CD4-positive, alpha-beta T cell treated with Interleukin-17A for 4 hours (primary cell): ENCODE results near the gene SLC35C1.

Experiments
- DNase-seq: peaks from one replicate; pipeline ENCODE4 v3.0.0-alpha.2; 2020; ENCODE audit warnings: mixed read lengths

SLC35C1 gene

DNA sequence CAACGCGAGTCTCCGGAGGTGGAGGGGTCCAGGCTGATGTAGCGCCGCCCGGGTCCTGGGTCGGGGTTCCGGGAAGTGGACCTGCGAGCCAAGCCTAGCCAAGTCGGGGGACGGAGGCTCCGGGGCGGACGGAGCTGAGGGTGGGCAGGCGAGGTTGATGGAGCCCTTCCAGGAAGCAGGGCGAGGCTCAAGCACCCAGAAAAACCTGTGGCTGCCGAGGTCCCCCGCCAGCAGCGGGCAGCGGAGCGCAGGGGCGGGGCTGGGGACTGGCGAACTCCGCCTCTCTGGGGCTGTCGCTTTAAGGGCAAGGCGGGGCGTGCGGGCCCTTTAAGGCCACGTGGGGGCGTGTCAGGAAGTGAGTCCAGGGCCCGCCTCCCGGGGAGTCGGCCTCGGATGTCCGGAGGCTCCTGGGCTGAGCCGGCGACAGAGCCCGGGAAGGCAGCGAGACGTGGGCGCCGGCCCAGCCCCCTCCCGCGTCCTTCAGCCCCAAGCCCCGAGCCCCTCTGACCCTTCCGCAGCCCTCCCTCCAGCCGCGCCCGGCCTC is at the start of gene SLC35C1:
SLC35C1 (plus strand) TSS at position 389 of the 544 bp plus-strand sequence. CDS start 653 bp downstream, outside the sequence.
- peak; percentile 98 for DNase-seq

DNA sequence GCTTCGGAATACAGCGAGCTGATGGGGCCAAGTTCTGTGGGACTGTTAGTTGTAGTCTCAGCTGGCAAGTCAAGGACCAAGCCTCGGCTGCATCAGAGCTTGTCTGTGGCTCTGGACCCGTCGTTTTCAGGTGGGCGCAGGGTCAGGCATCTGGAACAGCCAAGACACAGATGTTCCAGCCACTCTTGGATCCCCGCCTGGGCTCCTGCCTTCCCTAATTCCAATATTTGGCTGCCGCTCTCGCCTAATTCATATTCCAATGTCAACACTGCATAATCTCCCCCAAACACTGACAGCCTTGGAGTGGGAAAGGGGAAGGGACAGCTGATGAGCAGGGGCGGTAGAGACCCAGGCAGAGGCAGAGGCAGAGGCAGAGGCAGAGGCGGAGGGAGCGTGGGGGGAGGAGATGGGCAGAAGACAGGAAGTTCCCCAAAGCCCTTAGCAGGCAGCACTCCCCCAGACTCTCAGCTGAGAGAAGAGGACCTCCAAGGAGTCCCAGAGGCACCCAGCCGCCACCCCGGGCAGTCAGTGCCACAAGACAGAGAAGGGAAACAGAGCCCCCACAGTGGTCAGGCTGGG is 49.6 kb upstream of the SLC35C1 start:
- no peak for DNase-seq

DNA sequence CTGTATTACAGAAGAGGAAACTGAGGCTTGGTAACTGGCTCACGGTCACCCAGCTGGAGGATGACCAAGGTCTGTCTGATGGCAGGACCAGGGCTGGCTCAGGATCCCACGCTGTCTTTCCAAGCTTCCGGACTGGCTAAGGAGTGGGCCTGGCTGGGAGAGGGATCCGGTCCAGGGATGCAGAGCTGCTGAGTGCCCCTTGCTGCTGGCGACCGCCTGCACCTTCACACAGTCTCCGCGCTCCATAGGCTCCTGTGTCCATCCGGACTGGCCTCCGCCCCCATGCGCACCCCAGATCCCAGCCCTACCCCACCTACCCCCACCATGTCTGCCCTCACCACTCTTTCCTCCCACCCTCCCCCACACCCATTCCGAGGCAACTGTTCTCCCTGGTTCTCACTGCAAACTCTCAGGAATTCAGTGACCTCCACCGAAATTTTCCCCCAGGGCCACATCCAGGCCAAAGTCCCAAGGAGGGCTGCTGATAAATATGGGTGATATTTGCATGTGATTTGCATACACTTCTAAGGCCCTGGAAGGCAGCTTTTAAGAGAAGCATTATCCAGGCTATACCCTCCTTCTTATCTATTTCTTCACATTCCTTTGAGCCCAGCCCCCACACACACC is 48.5 kb upstream of the SLC35C1 start:
- DNase-seq = no peak

DNA sequence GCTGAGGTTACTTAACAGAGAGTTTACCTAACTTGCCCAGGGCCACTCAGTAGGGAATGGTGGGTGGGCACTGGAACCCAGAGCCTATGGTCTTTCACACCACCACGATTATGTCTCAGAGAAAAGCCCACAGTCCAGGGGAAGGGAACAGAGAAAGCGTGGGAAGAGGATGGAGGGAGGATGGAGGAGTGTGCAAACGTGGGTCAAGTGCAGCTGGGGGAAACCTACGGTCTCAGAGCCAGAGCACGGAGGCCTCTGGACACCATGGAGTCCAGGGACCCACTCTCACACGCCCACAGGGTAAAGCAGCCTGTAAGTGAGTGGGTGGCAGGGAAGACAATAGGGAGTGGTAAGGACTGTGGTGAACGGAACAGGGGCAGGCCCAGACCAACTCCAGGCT is 47.3 kb upstream of the SLC35C1 start:
- DNase-seq = no peak

DNA sequence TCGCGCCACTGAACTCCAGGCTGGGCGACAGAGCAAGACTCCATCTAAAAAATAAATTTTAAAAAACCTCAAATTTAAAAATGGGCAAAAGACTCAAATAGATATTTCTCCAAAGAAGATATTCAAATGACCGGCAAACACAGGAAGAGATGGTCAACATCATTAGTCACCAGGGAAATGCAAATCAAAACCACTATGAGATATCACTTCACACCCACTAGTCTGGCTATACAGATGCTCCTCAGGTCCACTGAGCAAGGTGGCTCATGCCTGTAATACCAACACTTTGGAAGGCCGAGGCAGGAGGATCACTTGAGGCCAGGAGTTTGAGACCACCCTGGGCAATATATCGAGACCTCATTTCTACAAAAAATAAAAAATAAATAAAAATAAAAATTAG is 43.3 kb upstream of the SLC35C1 start:
- DNase-seq = no peak

DNA sequence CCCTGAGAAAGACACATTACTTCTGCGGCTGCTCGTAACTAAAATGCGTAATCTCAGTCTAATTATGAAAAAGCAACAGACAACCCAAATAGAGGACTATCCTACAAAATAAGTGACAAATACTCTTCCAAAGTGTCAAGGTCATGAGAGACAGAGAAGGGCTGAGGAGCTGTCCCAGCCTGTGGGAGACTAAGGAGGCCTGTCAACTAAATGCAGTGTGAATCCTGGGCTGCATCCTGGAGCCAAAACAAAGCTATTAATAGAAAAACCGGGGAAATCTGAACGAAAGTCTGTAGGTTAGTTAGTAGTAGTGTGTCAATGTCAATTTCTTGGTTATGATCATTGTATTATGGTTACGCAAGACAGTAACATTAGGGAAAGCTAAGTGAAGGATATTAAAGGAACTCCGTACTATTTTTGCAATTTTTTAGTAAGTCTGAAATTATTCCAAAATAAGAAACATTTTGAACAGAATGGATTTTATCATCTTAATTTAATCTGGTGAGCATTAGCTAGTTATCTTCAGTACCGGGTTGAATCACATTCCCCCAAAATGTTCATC is 39.8 kb upstream of the SLC35C1 start:
- no peak for DNase-seq

DNA sequence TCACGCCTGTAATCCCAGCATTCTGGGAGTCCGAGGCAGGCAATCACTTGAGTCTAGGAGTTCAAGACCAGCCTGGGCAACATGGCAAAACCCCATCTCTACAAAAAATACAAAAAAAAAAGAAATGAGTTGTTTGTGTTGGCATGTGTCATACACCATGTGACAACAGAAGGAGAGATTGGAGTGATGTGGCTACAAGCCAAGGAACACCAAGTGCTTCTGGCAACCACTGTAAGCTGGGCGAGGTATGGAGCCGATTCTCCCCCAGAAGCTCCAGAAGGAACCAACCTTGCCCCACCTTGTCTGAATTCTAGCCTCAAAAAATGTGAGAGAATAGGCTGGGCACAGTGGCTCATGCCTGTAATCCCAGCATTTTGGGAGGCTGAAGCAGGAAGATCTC is 39.1 kb upstream of the SLC35C1 start:
- DNase-seq = no peak

DNA sequence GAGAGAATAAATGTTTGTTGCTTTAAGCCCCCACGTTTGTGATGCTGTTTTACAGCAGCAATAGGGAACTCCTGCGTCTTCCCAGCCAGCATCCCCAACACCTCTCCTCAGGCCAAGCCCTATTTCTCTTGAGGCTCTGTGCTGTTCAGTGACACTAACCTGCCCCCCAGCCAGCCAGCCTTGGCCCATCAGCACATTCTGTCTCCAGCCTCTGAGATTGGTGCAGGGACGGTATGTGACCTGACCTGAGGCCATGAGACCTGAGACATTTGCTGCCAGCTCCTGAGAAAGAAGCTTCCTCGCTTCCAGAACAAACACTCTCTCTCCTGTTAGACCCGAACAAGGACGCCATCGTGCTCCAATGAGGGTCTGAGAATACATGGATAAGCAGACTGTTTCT is 38.5 kb upstream of the SLC35C1 start:
- no peak for DNase-seq

DNA sequence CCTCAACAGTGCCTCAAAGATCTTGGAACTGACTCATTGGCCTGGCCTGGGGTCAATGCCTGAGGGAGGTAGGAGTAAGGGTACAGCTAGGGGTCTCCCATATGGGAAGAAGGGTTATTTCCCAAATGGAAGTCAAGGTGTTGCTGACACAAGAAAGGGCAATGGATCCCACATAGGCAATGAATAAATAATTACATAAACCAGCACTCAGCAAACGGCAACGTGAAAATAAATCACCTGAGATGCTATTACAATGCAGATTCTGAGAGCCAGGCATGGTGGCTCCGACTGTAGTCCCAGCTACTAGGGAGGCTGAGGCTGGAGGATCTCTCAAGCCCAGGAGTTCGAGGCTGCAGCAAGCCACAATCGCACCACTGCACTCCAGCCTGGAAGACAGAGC is 36.5 kb upstream of the SLC35C1 start:
- DNase-seq = no peak

DNA sequence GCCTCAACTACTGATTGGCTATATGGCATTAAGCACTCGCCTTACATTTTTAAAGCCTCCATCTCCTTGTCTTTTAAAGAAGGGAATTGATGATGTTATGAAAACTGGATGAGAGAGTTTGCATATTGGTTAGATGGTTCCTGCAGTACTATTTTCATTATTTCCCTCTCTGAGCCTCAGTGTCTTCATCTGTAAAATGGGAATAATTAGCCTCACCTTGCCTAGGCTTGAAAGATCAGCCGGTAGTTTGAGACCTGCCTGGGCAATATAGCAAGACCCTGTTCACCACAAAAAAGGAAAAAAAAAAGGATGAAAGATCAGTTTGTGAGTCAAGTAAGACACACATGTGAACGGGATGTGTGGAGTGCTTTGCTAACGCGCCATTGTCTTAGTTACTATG is 35.0 kb upstream of the SLC35C1 start:
- no peak for DNase-seq

DNA sequence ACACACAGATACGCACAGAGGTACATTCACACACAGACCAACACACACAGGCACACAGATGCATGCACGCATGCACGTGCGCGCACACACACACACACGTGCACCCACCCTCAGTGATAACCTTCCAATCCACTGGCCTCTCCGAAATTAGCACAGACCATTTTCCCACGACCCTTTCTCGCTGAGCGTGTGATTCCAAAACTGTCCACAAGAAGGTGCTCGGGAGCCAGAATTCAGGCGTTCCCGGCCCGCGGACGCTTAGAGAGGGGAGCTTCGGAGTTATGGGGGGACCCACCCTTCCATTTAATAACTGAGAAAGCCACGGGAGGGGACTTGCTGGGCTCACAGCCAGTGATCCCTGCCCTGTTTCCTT is 33.8 kb upstream of the SLC35C1 start:
- DNase-seq = peak; percentile 75

DNA sequence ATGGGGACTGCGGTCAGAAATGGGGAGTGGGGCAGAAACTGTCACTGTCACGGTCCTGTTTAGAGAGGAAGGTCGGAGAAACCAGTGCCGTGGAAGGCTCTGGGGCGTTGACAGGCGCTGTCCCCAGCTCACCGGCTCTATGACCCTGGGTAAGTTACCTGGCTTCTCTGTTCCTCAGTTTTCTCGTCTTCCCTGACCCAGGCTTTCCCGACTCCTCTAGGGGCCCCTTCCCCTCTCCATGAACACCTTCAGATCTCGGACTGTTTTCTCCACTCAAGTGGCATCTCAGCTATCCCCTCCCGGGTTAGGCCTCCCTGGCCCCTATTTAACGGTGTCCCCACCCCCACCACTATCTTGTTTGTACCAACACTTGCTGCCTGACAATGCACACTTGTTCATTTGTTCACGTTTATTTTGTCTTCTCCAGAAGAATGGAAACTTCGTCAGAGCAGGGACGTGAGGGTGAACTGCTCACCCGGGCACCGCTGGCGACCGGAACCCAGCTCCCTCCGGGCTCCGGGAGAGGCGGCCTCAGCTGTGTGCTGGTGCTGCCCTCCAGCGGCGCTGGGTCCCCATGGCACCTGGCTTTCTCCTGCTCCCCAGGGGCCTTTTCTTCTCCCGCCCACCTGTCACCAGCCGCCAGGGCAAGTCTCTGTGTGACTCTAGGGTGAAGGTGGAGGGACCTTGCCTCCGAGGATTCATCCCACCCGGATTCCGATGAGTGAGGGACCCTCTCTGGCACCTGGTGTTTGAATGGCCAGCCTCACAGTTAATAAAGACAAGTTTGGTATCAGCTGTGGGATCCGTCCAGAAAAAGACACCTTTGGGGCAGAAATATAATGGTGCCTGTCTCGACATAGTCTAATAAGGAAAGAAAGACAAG is 33.1 kb upstream of the SLC35C1 start:
- peak; percentile 84 for DNase-seq

DNA sequence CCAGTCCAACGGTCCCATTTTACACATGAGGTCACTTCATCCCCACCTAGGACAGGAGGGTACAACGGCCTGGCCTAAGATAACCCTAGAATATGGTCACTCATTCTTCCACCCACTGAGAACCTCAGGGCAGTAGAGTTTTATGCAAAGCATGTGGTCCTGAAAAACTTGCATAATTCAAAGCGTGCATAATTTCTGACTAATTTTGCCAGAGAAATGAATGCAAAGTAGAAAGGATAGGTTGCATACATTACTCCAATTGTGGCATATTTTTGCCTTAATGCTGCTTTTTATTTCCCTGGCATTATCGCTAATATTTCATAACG is 32.5 kb upstream of the SLC35C1 start:
- DNase-seq = no peak

DNA sequence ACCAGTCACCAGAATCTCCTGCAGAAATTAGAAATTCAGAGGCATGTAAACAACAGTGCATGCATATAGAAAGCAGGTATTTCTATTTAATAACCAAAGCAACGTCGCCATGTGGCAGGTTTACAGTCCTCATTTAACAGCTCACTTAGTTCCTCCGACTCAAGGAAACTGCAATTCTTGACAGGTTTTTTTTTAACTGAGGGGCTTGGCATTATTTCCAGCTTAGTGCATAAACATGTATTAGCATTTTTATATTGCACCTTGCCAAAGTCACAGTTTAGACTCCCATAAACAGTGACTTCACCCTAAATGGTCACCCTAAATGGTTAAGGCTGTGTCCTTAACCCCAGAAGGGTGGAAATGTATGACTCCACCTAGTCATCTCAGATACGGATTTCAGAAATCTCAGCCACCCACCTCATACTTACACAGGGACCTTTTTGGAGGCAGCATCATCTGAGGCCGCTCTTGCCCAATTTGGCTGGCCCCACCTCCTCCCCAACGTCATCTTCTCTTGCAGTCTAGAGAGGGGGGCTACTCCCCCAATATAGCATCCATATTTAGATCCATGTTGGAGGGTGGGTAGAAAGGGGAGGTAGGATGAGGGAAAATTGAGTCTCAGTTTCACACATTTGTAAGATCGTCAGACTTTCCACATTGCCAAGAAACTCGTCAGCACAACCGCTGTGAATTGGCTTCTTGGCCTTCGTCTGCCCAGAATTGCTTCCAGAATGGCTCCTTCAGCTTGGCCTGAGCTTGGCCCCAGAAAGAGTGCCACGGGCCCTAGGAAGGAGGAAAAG is 31.8 kb upstream of the SLC35C1 start:
- no peak for DNase-seq

DNA sequence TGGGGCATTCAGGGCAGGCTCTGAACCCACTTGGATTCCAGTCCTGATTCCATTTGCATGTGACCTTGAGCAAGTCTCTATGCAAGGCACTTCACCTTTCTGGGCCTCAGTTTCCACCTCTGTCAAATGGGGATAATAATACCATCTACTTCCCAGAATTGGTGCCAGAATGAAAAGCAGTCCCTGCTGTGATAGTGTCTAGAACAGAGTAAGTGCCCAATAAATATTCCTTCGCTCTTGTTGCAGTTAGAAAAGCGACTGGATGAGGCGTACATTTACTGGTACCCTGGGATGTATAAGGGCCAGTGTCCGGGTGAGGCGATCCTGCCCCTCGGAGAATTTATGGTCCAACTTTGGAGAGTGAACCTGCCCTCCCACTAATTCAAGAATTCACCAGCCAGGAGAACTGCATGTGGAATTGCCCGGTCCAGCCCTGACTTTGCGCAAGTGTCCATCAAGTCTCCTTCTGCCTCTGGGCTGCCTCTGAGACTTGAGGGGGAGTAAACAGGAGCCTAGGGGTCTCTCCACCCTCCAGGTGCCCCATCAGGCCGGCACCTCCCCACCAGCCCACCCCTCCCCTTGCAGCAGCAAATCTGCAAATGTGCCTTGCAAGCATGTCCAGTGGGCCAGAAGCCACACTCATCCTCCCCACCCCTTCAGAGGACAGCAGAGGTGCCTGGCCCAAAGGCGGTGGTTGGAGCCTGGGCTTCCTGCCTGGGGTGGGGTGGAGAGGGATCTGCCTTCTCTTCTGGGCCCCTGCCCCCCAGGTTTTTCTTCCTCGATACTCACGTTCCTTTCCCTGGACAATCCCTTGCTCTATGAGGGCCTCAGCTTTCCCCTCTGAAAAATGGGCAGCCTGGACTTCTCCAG is 30.9 kb upstream of the SLC35C1 start:
- DNase-seq = no peak

DNA sequence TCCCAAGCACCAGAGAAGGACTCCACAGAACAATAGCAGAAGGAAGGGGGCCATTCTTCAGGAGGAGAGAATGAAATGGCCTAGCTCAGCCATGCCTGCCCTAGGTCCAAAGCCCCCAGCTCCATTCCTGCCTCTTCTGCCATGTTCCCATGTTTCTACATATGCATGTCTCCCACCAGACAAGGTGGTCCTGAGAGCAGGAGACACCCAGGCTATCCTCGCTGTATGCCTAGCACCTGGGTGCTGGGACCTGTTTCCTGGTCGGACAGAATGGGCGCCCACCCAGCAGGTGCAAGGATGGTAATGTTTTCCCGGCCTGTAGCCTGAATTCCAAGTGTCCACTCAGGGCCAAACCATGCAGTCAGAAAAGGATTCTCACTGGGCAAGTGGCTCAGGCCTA is 30.2 kb upstream of the SLC35C1 start:
- DNase-seq = no peak

DNA sequence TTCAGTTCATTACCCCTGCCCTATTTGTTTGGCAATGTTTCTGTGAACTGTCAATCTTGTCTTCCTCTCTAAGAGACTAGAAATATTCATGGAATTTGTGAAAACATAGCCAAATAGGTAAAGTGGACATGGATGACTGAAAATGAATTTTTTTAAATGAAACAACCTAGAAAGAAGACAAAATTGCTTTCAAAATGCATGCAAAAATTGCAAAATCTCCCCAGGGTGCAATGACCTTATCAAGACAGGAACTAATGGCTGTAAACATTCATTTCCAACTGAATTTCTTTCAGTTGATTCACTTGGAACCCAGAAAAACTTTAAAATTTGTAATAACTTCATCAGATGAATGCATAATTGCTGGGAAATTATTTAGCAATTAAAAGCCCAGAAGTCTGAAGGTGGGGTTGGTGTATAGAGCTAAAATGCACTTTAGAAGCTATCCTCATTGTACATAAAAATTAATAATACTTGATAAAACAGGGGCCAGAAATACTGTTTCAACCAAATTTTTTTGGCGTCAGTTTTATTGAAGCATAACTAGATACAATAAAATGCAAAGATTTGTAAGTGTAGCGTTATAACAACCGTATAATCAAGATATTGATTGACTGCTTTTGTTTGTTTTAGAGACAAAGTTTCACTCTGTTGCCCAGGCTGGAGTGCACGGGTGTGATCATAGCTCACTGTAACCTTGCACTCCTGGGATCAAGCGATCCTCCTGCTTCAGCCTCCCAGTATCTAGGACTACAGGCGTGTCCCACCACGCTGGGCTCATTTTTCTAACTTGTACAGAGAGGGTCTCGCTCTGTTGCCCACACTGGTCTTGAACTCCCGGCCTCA is 27.6 kb upstream of the SLC35C1 start:
- no peak for DNase-seq

DNA sequence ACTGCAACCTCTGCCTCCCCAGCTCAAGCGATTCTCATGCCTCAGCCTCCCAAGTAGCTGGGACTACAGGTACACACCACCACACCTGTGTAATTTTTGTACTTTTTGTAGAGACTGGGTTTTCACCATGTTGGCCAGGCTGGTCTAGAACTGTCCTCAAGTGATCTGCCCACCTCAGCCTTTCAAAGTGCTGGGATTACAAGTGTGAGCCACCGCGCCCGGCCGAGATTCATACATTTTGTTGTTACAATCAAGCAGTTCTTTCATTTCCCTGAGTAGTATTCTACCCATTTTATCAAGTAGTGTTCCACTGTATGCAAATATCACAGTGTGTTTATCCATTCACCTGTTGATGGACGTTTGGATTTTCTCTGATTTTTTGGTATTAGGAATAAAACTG is 26.6 kb upstream of the SLC35C1 start:
- DNase-seq = no peak

DNA sequence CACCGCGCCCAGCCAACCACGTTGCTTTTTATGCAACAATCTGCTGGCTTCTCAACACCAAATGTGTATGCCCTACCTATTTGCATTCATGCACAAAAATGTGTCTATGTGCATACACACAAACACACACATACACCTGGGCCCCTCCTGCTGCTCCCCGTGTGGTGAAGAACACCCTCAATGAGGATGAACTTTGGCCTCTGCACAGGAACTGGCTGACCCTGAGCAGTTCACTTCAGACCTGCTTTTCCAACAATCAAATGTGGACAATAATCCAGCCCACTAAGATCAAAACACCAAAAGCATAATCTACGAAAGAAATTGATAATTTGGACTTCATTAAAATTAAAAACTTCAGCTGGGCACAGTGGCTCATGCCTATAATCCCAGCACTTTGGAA is 25.3 kb upstream of the SLC35C1 start:
- DNase-seq = no peak

DNA sequence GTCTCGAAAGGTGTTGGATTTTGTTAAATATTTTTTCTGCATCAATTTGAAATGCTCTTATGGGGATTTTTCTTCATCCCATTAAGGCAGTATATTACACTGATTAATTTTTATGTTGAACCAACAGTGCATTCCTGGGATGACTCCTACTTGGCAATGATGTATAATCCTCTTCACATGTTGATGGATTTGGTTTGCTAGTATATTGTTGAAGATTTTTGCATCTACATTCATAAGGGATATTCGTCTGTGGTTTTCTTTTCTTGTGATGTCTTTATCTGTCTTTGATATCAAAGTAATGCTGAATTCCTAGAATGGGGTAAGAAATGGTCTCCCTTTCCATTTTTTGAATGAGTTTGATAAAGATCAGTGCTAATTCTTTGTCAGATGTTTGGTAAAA is 18.7 kb upstream of the SLC35C1 start:
- no peak for DNase-seq

DNA sequence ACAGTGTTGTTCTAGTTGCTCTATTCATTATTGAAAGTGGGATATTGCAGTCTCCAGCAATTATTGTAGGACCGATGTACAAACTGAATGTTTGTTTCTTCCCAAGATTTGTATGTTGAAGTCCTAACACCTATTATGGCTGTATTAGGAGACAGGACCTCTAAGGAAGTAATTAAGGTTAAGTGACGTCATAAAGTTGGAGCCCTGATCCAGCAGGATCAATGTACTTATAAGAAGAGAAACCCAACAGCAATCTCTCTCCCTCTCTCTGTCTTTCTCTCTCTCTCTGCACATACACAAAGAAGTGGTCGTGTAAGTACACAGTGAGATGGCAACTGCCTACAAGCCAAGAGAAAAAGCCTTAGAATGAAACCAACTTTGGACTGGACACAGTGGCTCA is 16.1 kb upstream of the SLC35C1 start:
- DNase-seq = no peak
